Neural cell (in vitro differentiated cells): ENCODE measurements around the gene IL1RAP. TPM values are rescaled to one million over a fixed set of nuclear protein-coding genes. Genes with fewer than 3 reads are reported as not detected.

Experiments used
- H2AFZ ChIP-seq: fragments of 200-600, 300-800 bp; sonication (generic), shearing (Covaris generic); 2 replicates; pipeline ENCODE4 v1.6.0; 2014; ENCODE audit warnings: low read depth, mild to moderate bottlenecking, antibody characterized with exemption, low read length, moderate library complexity
- H3F3A ChIP-seq: fragments of 200-600 bp; shearing (Covaris generic); 2 replicates; pipeline ENCODE4 v1.6.1; 2016; ENCODE audit warnings: mild to moderate bottlenecking, moderate library complexity, mixed read lengths, antibody characterized with exemption, low read length; ENCODE audit not compliant: insufficient read depth, poor library complexity, severe bottlenecking
- H3K27ac ChIP-seq: fragments of 200-600, 300-800 bp; sonication (generic), shearing (Covaris generic); 2 replicates; pipeline ENCODE4 v1.5.1; 2014; ENCODE audit warnings: mild to moderate bottlenecking, low read length, moderate library complexity
- H3K27me3 ChIP-seq: fragments of 300-800, 200-600 bp; sonication (generic), shearing (Covaris generic); 2 replicates; pipeline ENCODE4 v1.6.0; 2014; ENCODE audit warnings: mild to moderate bottlenecking, low read depth, low read length, moderate library complexity; ENCODE audit not compliant: insufficient read depth
- H3K36me3 ChIP-seq: fragments of 300-800, 200-600 bp; sonication (generic), shearing (Covaris generic); 2 replicates; pipeline ENCODE4 v1.5.1; 2014; ENCODE audit warnings: mild to moderate bottlenecking, antibody characterized with exemption, low read length, moderate library complexity; ENCODE audit not compliant: insufficient read depth
- H3K4me2 ChIP-seq: fragments of 300-800, 200-600 bp; sonication (generic), shearing (Covaris generic); 2 replicates; pipeline ENCODE4 v1.6.0; 2014; ENCODE audit warnings: mild to moderate bottlenecking, low read length
- H3K4me3 ChIP-seq: fragments of 300-800, 200-600 bp; sonication (generic), shearing (Covaris generic); 2 replicates; pipeline ENCODE4 v1.5.1; 2014; ENCODE audit warnings: mild to moderate bottlenecking, low read length, moderate library complexity
- H3K79me2 ChIP-seq: fragments of 200-600 bp; shearing (Covaris generic); replicated peaks from 2 replicates; pipeline ENCODE4 v1.6.0; 2014; ENCODE audit warnings: mild to moderate bottlenecking, low read length, moderate library complexity; ENCODE audit not compliant: insufficient read depth
- H3K9ac ChIP-seq: fragments of 300-800, 200-600 bp; sonication (generic), shearing (Covaris generic); 2 replicates; pipeline ENCODE4 v1.6.1; 2016; ENCODE audit warnings: mild to moderate bottlenecking, low read length, mixed read lengths
- H3K9me2 ChIP-seq: fragments of 200-600 bp; shearing (Covaris generic); 2 replicates; pipeline ENCODE4 v1.6.1; 2016; ENCODE audit warnings: mild to moderate bottlenecking, low read length, mixed read lengths; ENCODE audit not compliant: insufficient read depth
- H3K9me3 ChIP-seq: fragments of 200-600, 300-800 bp; sonication (generic), shearing (Covaris generic); 2 replicates; pipeline ENCODE4 v1.6.1; 2016; ENCODE audit warnings: mild to moderate bottlenecking, mixed run types, low read length, moderate library complexity, mixed read lengths
- H4K20me1 ChIP-seq: fragments of 200-600 bp; shearing (Covaris generic); 2 replicates; pipeline ENCODE4 v1.6.1; 2016; ENCODE audit warnings: mild to moderate bottlenecking, mixed run types; ENCODE audit not compliant: insufficient read depth
- EP300 ChIP-seq: fragments of 450-650 bp; conservative IDR thresholded peaks from 2 replicates; pipeline ENCODE4 v1.6.1; 2014; ENCODE audit warnings: antibody characterized with exemption, mild to moderate bottlenecking, moderate library complexity; ENCODE audit not compliant: poor library complexity, severe bottlenecking
- EZH2 ChIP-seq: fragments of 200-600, 300-800 bp; shearing (Covaris generic), sonication (generic); IDR thresholded peaks from 2 replicates; pipeline ENCODE4 v1.6.1; 2014; ENCODE audit warnings: antibody characterized with exemption, low read length, borderline replicate concordance, mild to moderate bottlenecking; ENCODE audit not compliant: insufficient read depth, poor library complexity, severe bottlenecking
- MXI1 ChIP-seq: fragments of 450-650 bp; conservative IDR thresholded peaks from 2 replicates; pipeline ENCODE4 v1.6.1; 2014; ENCODE audit warnings: antibody characterized with exemption, mild to moderate bottlenecking; ENCODE audit not compliant: poor library complexity, severe bottlenecking
- POLR2AphosphoS5 ChIP-seq: IDR thresholded peaks from 2 replicates; pipeline ENCODE4 v1.6.1; 2012
- RAD21 ChIP-seq: fragments of 450-650 bp; conservative IDR thresholded peaks from 2 replicates; pipeline ENCODE4 v1.6.1; 2014; ENCODE audit warnings: antibody characterized with exemption, mild to moderate bottlenecking, moderate library complexity
- SMC3 ChIP-seq: fragments of 450-650 bp; conservative IDR thresholded peaks from 2 replicates; pipeline ENCODE4 v1.6.1; 2014; ENCODE audit warnings: antibody characterized with exemption, mild to moderate bottlenecking, moderate library complexity; ENCODE audit not compliant: poor library complexity
- TAF1 ChIP-seq: IDR thresholded peaks from 2 replicates; pipeline ENCODE4 v1.6.1; 2012; ENCODE audit warnings: low read depth
- polyA plus RNA-seq: library from polyadenylated mRNA; depleted of rRNA; stranded (reverse); fragments of >200 nt; gene quantifications from 2 replicates; pipeline ENCODE4 v1.2.3, GENCODE V29; 2014
- TF ChIP-seq, protein P1 (sequence below): fragments of 450-650 bp; IDR thresholded peaks from 2 replicates; pipeline ENCODE4 v1.5.1; 2014; ENCODE audit warnings: antibody characterized with exemption, mild to moderate bottlenecking, moderate library complexity; ENCODE audit not compliant: poor library complexity, severe bottlenecking
- TF ChIP-seq, protein P2 (sequence below): IDR thresholded peaks from 2 replicates; pipeline ENCODE4 v1.6.1; 2012; ENCODE audit warnings: borderline replicate concordance

Gene IL1RAP
- polyA plus RNA-seq, 1 donor from 2014 or later = 24.6 TPM

DNA sequence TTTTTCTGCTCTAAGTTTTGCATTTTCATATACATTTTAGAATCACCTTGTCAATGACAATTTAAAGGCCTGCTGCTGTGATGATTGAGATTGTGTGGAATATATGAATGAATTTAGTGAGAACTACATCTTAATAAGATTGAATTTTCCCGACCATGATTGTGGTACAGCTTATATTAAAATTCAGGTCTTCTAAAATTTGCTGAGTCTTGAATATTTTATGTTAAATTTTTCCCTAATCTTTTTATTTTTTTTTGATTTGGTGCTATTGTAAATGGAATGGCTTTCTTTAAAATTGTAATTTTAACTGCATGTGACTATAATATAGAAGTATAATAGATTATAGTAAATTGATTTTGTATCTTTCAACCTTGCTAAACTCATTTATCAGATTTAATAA is 172.1 kb downstream of the IL1RAP start:
- Histone ChIP-seq H3K27me3 (no peaks in the 10 kb centered on the region), H3K36me3 (no peaks in the 10 kb centered on the region), H3F3A (no peaks in the 10 kb centered on the region), H3K9ac (no peak overlapping the region), H3K9me2 (no peaks in the 10 kb centered on the region), H4K20me1 (no peaks in the 10 kb centered on the region), H3K4me3 (no peak overlapping the region), H3K9me3 (no peaks in the 10 kb centered on the region), H3K4me2 (no peak overlapping the region), H2AFZ (no peak overlapping the region), H3K27ac (no peak overlapping the region), H3K79me2 (no peaks in the 10 kb centered on the region)
- TF ChIP-seq, protein P1, sequence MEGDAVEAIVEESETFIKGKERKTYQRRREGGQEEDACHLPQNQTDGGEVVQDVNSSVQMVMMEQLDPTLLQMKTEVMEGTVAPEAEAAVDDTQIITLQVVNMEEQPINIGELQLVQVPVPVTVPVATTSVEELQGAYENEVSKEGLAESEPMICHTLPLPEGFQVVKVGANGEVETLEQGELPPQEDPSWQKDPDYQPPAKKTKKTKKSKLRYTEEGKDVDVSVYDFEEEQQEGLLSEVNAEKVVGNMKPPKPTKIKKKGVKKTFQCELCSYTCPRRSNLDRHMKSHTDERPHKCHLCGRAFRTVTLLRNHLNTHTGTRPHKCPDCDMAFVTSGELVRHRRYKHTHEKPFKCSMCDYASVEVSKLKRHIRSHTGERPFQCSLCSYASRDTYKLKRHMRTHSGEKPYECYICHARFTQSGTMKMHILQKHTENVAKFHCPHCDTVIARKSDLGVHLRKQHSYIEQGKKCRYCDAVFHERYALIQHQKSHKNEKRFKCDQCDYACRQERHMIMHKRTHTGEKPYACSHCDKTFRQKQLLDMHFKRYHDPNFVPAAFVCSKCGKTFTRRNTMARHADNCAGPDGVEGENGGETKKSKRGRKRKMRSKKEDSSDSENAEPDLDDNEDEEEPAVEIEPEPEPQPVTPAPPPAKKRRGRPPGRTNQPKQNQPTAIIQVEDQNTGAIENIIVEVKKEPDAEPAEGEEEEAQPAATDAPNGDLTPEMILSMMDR = no peak
- TF ChIP-seq EZH2 (no peak), EP300 (no peak), TAF1 (no peak), POLR2AphosphoS5 (no peak), MXI1 (no peak), RAD21 (no peak), SMC3 (no peak)
- TF ChIP-seq, protein P2, sequence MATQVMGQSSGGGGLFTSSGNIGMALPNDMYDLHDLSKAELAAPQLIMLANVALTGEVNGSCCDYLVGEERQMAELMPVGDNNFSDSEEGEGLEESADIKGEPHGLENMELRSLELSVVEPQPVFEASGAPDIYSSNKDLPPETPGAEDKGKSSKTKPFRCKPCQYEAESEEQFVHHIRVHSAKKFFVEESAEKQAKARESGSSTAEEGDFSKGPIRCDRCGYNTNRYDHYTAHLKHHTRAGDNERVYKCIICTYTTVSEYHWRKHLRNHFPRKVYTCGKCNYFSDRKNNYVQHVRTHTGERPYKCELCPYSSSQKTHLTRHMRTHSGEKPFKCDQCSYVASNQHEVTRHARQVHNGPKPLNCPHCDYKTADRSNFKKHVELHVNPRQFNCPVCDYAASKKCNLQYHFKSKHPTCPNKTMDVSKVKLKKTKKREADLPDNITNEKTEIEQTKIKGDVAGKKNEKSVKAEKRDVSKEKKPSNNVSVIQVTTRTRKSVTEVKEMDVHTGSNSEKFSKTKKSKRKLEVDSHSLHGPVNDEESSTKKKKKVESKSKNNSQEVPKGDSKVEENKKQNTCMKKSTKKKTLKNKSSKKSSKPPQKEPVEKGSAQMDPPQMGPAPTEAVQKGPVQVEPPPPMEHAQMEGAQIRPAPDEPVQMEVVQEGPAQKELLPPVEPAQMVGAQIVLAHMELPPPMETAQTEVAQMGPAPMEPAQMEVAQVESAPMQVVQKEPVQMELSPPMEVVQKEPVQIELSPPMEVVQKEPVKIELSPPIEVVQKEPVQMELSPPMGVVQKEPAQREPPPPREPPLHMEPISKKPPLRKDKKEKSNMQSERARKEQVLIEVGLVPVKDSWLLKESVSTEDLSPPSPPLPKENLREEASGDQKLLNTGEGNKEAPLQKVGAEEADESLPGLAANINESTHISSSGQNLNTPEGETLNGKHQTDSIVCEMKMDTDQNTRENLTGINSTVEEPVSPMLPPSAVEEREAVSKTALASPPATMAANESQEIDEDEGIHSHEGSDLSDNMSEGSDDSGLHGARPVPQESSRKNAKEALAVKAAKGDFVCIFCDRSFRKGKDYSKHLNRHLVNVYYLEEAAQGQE = no peak

DNA sequence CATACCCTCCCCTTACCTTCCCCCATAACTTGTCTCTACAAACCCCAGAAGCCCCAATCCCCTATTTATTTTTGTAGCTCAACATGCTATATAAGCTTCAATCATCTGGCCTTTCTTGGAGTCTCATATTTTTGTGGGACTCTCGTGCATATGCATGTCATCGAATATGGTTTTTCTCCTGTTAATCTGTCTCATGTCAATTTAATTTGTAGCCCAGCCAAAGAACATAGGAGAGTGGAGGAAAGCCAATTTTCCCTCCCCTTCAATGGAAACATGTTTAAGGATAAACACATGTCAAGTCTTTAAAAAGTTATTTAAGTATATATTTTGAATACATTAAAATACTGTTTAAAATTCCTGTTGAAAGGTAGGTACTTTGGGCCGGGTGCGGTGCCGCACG is 176.4 kb downstream of the IL1RAP start:
- Histone ChIP-seq H3F3A (no peaks in the 10 kb centered on the region), H3K36me3 (no peaks in the 10 kb centered on the region), H3K79me2 (no peaks in the 10 kb centered on the region), H3K27ac (no peak overlapping the region), H3K9me3 (no peaks in the 10 kb centered on the region), H2AFZ (no peak overlapping the region), H3K27me3 (no peaks in the 10 kb centered on the region), H3K9ac (no peak overlapping the region), H3K9me2 (no peaks in the 10 kb centered on the region), H4K20me1 (no peaks in the 10 kb centered on the region), H3K4me3 (no peak overlapping the region), H3K4me2 (no peak overlapping the region)
- TF ChIP-seq, protein P2 = no peak
- TF ChIP-seq EP300 (no peak), MXI1 (no peak), EZH2 (no peak), TAF1 (no peak), RAD21 (no peak), POLR2AphosphoS5 (no peak)
- TF ChIP-seq, protein P1 = no peak
